T-cell (primary cell): ENCODE results near the gene ACAD10. TPM values are rescaled to one million over a fixed set of nuclear protein-coding genes. Genes with fewer than 3 reads are reported as not detected.

ENCODE experiments used
- ATAC-seq, 4 experiments: fragments of 200-7000 bp in 3 of 4; fragments of 150-1000 bp in 1 of 4; cut with Tn5 transposase; replicated peaks in 1 of 4; 1 replicate in 3 of 4; 2 replicates in 1 of 4; pipeline ENCODE4 v1.10.0; 2021; ENCODE audit warnings: moderate library complexity in 3 of 4, mild to moderate bottlenecking in 2 of 4, moderate number of reproducible peaks in 1 of 4
- CTCF ChIA-PET, 2 donors: fragments of 300-600 bp; sonication (Branson Sonifier 250); formaldehyde crosslinking; loops; one replicate each; lab custom pipeline; 2022; ENCODE audit warnings: antibody characterized with exemption in 2 of 2; lab: Charles Lee
- POLR2A ChIA-PET, 2 donors: fragments of 300-600 bp; sonication (Branson Sonifier 250); formaldehyde crosslinking; loops; one replicate each; lab custom pipeline; 2022; ENCODE audit warnings: antibody characterized with exemption in 2 of 2; lab: Charles Lee
- DNase-seq, 35 experiments: peaks; one replicate each; pipeline versions ENCODE4 v3.0.0 to v3.0.0-alpha.2; 2013 to 2023
- H3K27ac ChIP-seq: one replicate; pipeline ENCODE4 v1.5.1; 2013; ENCODE audit warnings: low read length
- H3K27me3 ChIP-seq, 2 experiments: replicated peaks in 1 of 2; 1 replicate in 1 of 2; 2 replicates in 1 of 2; pipeline versions ENCODE4 v1.6.1 to v1.7.0; 2013; ENCODE audit warnings: low read length in 1 of 2, mixed read lengths in 1 of 2; ENCODE audit not compliant: control insufficient read depth in 2 of 2, insufficient read depth in 2 of 2; ENCODE audit errors: extremely low read depth in 1 of 2
- H3K36me3 ChIP-seq, 2 donors: 1 replicate in 1 of 2; 2 replicates in 1 of 2; pipeline versions ENCODE4 v1.6.1 to v1.7.0; 2013; ENCODE audit warnings: low read length in 1 of 2; ENCODE audit not compliant: control insufficient read depth in 2 of 2, insufficient read depth in 1 of 2; ENCODE audit errors: extremely low read depth in 1 of 2
- H3K4me1 ChIP-seq, 2 experiments: 1 replicate in 1 of 2; 2 replicates in 1 of 2; pipeline versions ENCODE4 v1.6.1 to v1.7.0; 2013; ENCODE audit warnings: low read length in 2 of 2, mixed read lengths in 1 of 2; ENCODE audit not compliant: insufficient read depth in 2 of 2, control insufficient read depth in 1 of 2; ENCODE audit errors: extremely low read depth in 1 of 2
- H3K4me3 ChIP-seq, 2 donors: 1 replicate in 1 of 2; 2 replicates in 1 of 2; pipeline versions ENCODE4 v1.5.1 to v1.7.0; 2013; ENCODE audit warnings: mild to moderate bottlenecking in 2 of 2, low read length in 1 of 2, moderate library complexity in 1 of 2; ENCODE audit not compliant: control insufficient read depth in 1 of 2; ENCODE audit errors: extremely low read depth in 1 of 2
- H3K9me3 ChIP-seq: 2 replicates; pipeline ENCODE4 v1.7.0; 2013
- H3K27ac Mint-ChIP-seq, 2 donors: one replicate each; pipeline ENCODE4 v1.8.0; 2020 to 2021; ENCODE audit warnings: mild to moderate bottlenecking in 2 of 2, mixed read lengths in 2 of 2
- H3K27me3 Mint-ChIP-seq, 2 donors: one replicate each; pipeline ENCODE4 v1.8.0; 2021 to 2022; ENCODE audit warnings: mixed read lengths in 2 of 2
- H3K36me3 Mint-ChIP-seq: one replicate; pipeline ENCODE4 v1.8.0; 2021; ENCODE audit warnings: mixed read lengths
- H3K4me1 Mint-ChIP-seq, 3 donors: one replicate each; pipeline ENCODE4 v1.8.0; 2020 to 2022; ENCODE audit warnings: mixed read lengths in 3 of 3, mild to moderate bottlenecking in 1 of 3
- H3K4me3 Mint-ChIP-seq, 3 donors: one replicate each; pipeline ENCODE4 v1.8.0; 2020 to 2022; ENCODE audit warnings: mild to moderate bottlenecking in 3 of 3, mixed read lengths in 3 of 3, moderate library complexity in 3 of 3
- H3K9me3 Mint-ChIP-seq, 3 donors: one replicate each; pipeline ENCODE4 v1.8.0; 2020 to 2022; ENCODE audit warnings: mixed read lengths in 3 of 3
- WGBS: methylation state at CpG from one replicate; pipeline ENCODE4 v1.1.5; 2013; ENCODE audit warnings: missing lambda C conversion rate; ENCODE audit not compliant: insufficient coverage; 5-methylcytosine and 5-hydroxymethylcytosine counted together
- total RNA-seq, 35 experiments: library from RNA in 6 of 35; stranded (reverse) in 6 of 35; fragments of 120-200 nt in 1 of 35; gene quantifications; one replicate each; pipeline versions ENCODE4 v1.2.1 to v1.2.4 and lab custom pipeline; 2013 to 2026

The ACAD10 gene
- total RNA-seq, 5 donors from 2014 or later (not counting 1 experiment from before 2014, with no cell fraction given): 28.8 to 53.4 (median 47.9) TPM

- DNase-seq (peak in 6 of 35 experiments; percentile 0 to 32 (median 5)), ATAC-seq (peak; percentile 3 to 13 (median 6))
- no peaks in the 10 kb centered on the region for H3K27me3 ChIP-seq
- under 1% methylated on average over 30 of the region's 36 CpGs for WGBS
- ChIA-PET POLR2A (interaction anchor here (0.6 to 1.3 kb wide), 3 partner anchors 10 to 975 kb away, joined by 3 to 5 read pairs (median 4); no protein-coding TSS in a partner anchor), CTCF (interaction anchor here in 1 of 2 donors (0.6 to 1.4 kb wide), 3 partner anchors 13 to 702 kb away, joined by 3 read pairs; partner anchors contain the start of gene TRAFD1)
- Mint-ChIP-seq H3K27me3 (peaks cover 0 to 2% of the 10 kb centered on the region in 2 donors), H3K4me1 (peaks cover 44 to 46% (median 44%) of the 10 kb centered on the region in 3 donors), H3K9me3 (no peaks in the 10 kb centered on the region), H3K4me3 (peak overlapping the region; percentile 93 to 96 (median 93)), H3K27ac (peak overlapping the region; percentile 92), H3K36me3 (peaks cover 14% of the 10 kb centered on the region)
- H3K4me3 ChIP-seq: peak overlapping the region; percentile 81 to 92
- peaks cover 3 to 26% of the 10 kb centered on the region in 2 donors for H3K36me3 ChIP-seq
- H3K27ac ChIP-seq: peak overlapping the region; percentile 60
- peaks cover 16 to 24% of the 10 kb centered on the region in 2 experiments for H3K4me1 ChIP-seq
- no peaks in the 10 kb centered on the region for H3K9me3 ChIP-seq
Observed at GRCh38 chr12:111685322-111685810, 487 bp upstream of the ACAD10 start.

DNA sequence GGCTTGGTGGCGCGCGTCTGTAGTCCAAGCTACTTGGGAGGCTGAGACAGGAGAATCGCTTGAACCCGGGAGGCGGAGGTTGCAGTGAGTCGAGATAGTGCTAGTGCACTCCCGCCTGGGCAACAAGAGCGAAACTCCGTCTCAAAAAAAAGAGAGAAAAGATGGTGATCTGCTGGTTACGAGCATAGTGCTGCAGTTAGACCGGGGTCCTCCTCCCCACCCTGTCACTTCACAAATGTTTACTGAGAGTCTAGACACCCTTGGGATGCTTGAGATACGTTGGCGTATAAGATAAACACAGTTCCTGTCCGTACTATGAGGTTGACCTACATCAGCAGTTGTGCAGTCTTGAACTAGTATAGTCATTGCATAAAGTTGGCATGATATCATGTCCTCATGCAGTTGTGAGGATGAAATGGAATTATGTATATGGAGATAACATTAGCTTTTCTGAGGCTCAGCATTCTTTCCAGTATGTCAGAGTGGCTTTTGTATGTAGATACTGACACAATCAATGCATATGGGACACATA, 787 bp downstream of the ACAD10 start:
- Histone ChIP-seq H3K9me3 (no peaks in the 10 kb centered on the region), H3K36me3 (peaks cover 0 to 14% of the 10 kb centered on the region in 2 donors), H3K27ac (peak overlapping the region; percentile 60), H3K4me3 (peak overlapping the region; percentile 81 to 92), H3K27me3 (no peaks in the 10 kb centered on the region), H3K4me1 (peaks cover 16 to 24% of the 10 kb centered on the region in 2 experiments)
- WGBS: 29% methylated on average over 3 of the region's 15 CpGs
- peak overlapping the region; percentile 90 to 94 for H3K27ac Mint-ChIP-seq
- H3K4me3 Mint-ChIP-seq: peak overlapping the region; percentile 93 to 96 (median 93)
- no peaks in the 10 kb centered on the region for H3K9me3 Mint-ChIP-seq
- CTCF ChIA-PET: no interaction called here
- H3K27me3 Mint-ChIP-seq: peaks cover 0 to 2% of the 10 kb centered on the region in 2 donors
- H3K4me1 Mint-ChIP-seq: peaks cover 44 to 49% (median 46%) of the 10 kb centered on the region in 3 donors
- peaks cover 17% of the 10 kb centered on the region for H3K36me3 Mint-ChIP-seq
- DNase-seq (peak in 1 of 35 experiments; percentile 19), ATAC-seq (no peak)
- POLR2A ChIA-PET: no interaction called here

- no peak overlapping the region for H3K27ac ChIP-seq
- peaks cover 0 to 8% of the 10 kb centered on the region in 2 donors for H3K36me3 ChIP-seq
- H3K27ac Mint-ChIP-seq: peak overlapping the region in 1 of 2 donors; percentile 39
- H3K9me3 Mint-ChIP-seq: no peaks in the 10 kb centered on the region
- H3K27me3 ChIP-seq: no peaks in the 10 kb centered on the region
- H3K9me3 ChIP-seq: no peaks in the 10 kb centered on the region
- ATAC-seq: no peak
- H3K36me3 Mint-ChIP-seq: peaks cover 13% of the 10 kb centered on the region
- H3K4me1 Mint-ChIP-seq: peaks cover 44 to 49% (median 46%) of the 10 kb centered on the region in 3 donors
- H3K27me3 Mint-ChIP-seq: peaks cover 0 to 2% of the 10 kb centered on the region in 2 donors
- POLR2A ChIA-PET: no interaction called here
- H3K4me3 Mint-ChIP-seq: peak overlapping the region; percentile 93 to 96 (median 93)
- H3K4me3 ChIP-seq: no peak overlapping the region
- CTCF ChIA-PET: interaction anchor here (0.6 to 0.7 kb wide), 2 partner anchors 85 to 276 kb away, joined by 3 read pairs; no protein-coding TSS in a partner anchor
- peaks cover 16 to 24% of the 10 kb centered on the region in 2 experiments for H3K4me1 ChIP-seq
- peak in 1 of 35 experiments; percentile 18 for DNase-seq
- no CpG with 5 or more reads among the region's 2 CpGs for WGBS
Observed at GRCh38 chr12:111687255-111687654, 1.4 kb downstream of the ACAD10 start.

DNA sequence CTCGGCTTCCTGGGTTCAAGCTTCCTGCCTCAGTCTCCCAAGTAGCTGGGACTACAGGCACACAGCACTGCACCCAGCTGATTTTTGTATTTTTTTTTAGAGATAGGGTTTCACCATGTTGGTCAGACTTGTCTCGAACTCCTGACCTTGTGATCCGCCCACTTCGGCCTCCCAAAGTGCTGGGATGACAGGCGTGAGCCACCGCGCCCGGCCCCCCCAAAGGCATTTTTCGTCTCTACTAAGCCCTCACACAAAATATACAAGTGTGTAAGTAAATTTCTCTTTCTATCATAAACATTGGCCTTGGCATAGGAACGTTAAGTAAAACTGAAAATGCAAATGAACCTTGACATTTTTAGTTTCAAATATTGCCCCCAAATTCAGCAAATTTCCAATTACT, 2.1 kb downstream of the ACAD10 start:
- Histone ChIP-seq H3K9me3 (no peaks in the 10 kb centered on the region), H3K27ac (no peak overlapping the region), H3K36me3 (peaks cover 3 to 7% of the 10 kb centered on the region in 2 donors), H3K4me3 (no peak overlapping the region), H3K27me3 (no peaks in the 10 kb centered on the region), H3K4me1 (peaks cover 16 to 24% of the 10 kb centered on the region in 2 experiments)
- Mint-ChIP-seq H3K9me3 (no peaks in the 10 kb centered on the region), H3K36me3 (peaks cover 14% of the 10 kb centered on the region), H3K4me1 (peaks cover 41 to 47% (median 43%) of the 10 kb centered on the region in 3 donors), H3K27me3 (peaks cover 0 to 2% of the 10 kb centered on the region in 2 donors), H3K27ac (no peak overlapping the region), H3K4me3 (no peak overlapping the region)
- ATAC-seq (no peak), DNase-seq (no peak)
- WGBS: no CpG with 5 or more reads among the region's 10 CpGs
- ChIA-PET POLR2A (no interaction called here), CTCF (interaction anchor here (0.6 to 0.7 kb wide), 4 partner anchors 26 to 1216 kb away, joined by 3 to 4 read pairs (median 3); no protein-coding TSS in a partner anchor)

- ChIA-PET POLR2A (no interaction called here), CTCF (no interaction called here)
- Mint-ChIP-seq H3K9me3 (no peaks in the 10 kb centered on the region), H3K27me3 (no peaks in the 10 kb centered on the region), H3K36me3 (peaks cover 38% of the 10 kb centered on the region), H3K27ac (no peak overlapping the region), H3K4me3 (no peak overlapping the region), H3K4me1 (peaks cover 16 to 29% (median 18%) of the 10 kb centered on the region in 3 donors)
- peaks cover 6% of the 10 kb centered on the region in 2 experiments for H3K4me1 ChIP-seq
- no peaks in the 10 kb centered on the region for H3K27me3 ChIP-seq
- peaks cover 3 to 36% of the 10 kb centered on the region in 2 donors for H3K36me3 ChIP-seq
- DNase-seq (no peak), ATAC-seq (no peak)
- 94% methylated on average over 3 of the region's 3 CpGs for WGBS
- no peak overlapping the region for H3K27ac ChIP-seq
- no peak overlapping the region for H3K4me3 ChIP-seq
- no peaks in the 10 kb centered on the region for H3K9me3 ChIP-seq
Observed at GRCh38 chr12:111691262-111691661, 5.4 kb downstream of the ACAD10 start.

- Mint-ChIP-seq H3K27me3 (no peaks in the 10 kb centered on the region), H3K4me3 (no peak overlapping the region), H3K4me1 (peaks cover 2 to 16% (median 5%) of the 10 kb centered on the region in 3 donors), H3K9me3 (no peaks in the 10 kb centered on the region), H3K36me3 (peaks cover 41% of the 10 kb centered on the region), H3K27ac (no peak overlapping the region)
- H3K4me1 ChIP-seq: no peaks in the 10 kb centered on the region
- POLR2A ChIA-PET: interaction anchor here in 1 of 2 donors (0.5 kb wide), 1 partner anchor 1392 kb away, joined by 6 read pairs; no protein-coding TSS in a partner anchor
- no peaks in the 10 kb centered on the region for H3K27me3 ChIP-seq
- CTCF ChIA-PET: no interaction called here
- WGBS: 94% methylated on average over 12 of the region's 15 CpGs
- no peaks in the 10 kb centered on the region for H3K9me3 ChIP-seq
- H3K36me3 ChIP-seq: peaks cover 5 to 38% of the 10 kb centered on the region in 2 donors
- H3K27ac ChIP-seq: no peak overlapping the region
- no peak for ATAC-seq
- DNase-seq: no peak
- H3K4me3 ChIP-seq: no peak overlapping the region
Observed at GRCh38 chr12:111692575-111693210, 6.8 kb downstream of the ACAD10 start.
